Stomach smooth muscle (tissue), 2 donors: ENCODE data around the gene BRINP3.
"Not testable (repeated sequence)": the region's sequence is repeated elsewhere in the genome, so short reads cannot be mapped to it uniquely, and the experiment has no call there.

Source experiments
- H3K27ac ChIP-seq: one replicate; pipeline ENCODE4 v1.7.0; 2013; ENCODE audit warnings: mild to moderate bottlenecking, low read length, inconsistent platforms
- H3K27me3 ChIP-seq, 2 donors: one replicate each; pipeline ENCODE4 v1.7.0; 2013; ENCODE audit warnings: low read length in 2 of 2; ENCODE audit not compliant: insufficient read depth in 2 of 2, control insufficient read depth in 1 of 2
- H3K36me3 ChIP-seq, 2 donors: one replicate each; pipeline ENCODE4 v1.7.0; 2013; ENCODE audit warnings: low read length in 2 of 2; ENCODE audit not compliant: control insufficient read depth in 2 of 2, insufficient read depth in 2 of 2
- H3K4me1 ChIP-seq: one replicate; pipeline ENCODE4 v1.7.0; 2013; ENCODE audit warnings: low read length; ENCODE audit not compliant: control insufficient read depth, insufficient read depth
- H3K4me3 ChIP-seq, 2 donors: one replicate each; pipeline ENCODE4 v1.7.0; 2013; ENCODE audit warnings: low read length in 2 of 2
- H3K9ac ChIP-seq, 2 donors: one replicate each; pipeline ENCODE4 v1.7.0; 2013; ENCODE audit warnings: low read length in 2 of 2, mild to moderate bottlenecking in 1 of 2
- H3K9me3 ChIP-seq, 2 donors: one replicate each; pipeline ENCODE4 v1.7.0; 2013; ENCODE audit warnings: low read length in 2 of 2; ENCODE audit not compliant: control insufficient read depth in 2 of 2
- donor health status: healthy.
- donor health status: Pancreatic carcinoma.

BRINP3 gene

DNA sequence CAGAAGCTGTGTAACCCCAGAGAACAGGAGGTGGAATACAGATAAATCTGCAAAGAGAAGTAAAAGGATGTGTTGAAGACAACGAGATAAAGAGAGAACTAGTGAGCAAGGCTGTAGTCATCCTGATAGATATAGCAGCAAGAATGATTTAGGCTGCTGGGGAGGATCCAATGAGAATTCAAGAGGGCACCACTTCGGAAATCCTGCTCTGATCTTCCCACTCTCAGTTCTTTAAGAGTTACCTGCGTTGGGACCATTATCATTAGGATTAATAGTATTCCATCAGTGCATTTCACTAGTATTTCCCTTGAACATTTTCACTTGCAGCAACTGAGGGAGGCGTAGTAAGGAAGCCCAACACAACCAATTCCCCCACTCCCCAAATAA, at the start of gene BRINP3:
Gene BRINP3, minus strand, starts transcription at position 103 of the 387 bp plus-strand sequence.
- H3K9me3 ChIP-seq = no peaks in the 10 kb centered on the region
- H3K4me1 ChIP-seq = no peaks in the 10 kb centered on the region
- no peak within 1 kb of the TSS for H3K27ac ChIP-seq
- peak within 1 kb of the TSS in 1 of 2 donors; percentile 31 for H3K9ac ChIP-seq
- H3K36me3 ChIP-seq = no peaks in the 10 kb centered on the region
- H3K27me3 ChIP-seq = peaks cover 7 to 26% of the 10 kb centered on the region in 2 donors
- H3K4me3 ChIP-seq = peak within 1 kb of the TSS; percentile 75

DNA sequence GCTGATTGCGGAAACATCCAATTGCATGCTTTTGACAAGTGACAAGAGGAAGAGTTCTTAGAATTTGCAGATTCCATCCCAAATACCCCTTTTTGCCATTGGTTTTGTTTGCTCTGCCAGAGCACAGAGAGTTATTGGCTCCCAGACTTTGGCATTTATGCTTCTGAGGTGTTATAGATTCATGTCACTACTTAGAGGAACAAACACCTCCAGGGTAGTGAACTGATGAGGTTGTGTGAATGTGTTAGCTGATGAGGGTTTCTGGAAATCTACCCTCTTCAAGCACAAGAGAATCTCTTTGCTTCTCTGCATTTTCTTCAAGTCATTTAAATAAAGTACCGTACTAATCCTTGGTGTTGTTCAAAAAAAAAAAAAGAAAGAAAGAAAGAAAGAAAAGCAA, 33.9 kb upstream of the BRINP3 start:
- no peaks in the 10 kb centered on the region for H3K9me3 ChIP-seq
- H3K27me3 ChIP-seq = no peaks in the 10 kb centered on the region
- no peaks in the 10 kb centered on the region for H3K36me3 ChIP-seq
- no peak overlapping the region for H3K9ac ChIP-seq
- H3K4me3 ChIP-seq = no peak overlapping the region
- no peak overlapping the region for H3K27ac ChIP-seq
- no peaks in the 10 kb centered on the region for H3K4me1 ChIP-seq

DNA sequence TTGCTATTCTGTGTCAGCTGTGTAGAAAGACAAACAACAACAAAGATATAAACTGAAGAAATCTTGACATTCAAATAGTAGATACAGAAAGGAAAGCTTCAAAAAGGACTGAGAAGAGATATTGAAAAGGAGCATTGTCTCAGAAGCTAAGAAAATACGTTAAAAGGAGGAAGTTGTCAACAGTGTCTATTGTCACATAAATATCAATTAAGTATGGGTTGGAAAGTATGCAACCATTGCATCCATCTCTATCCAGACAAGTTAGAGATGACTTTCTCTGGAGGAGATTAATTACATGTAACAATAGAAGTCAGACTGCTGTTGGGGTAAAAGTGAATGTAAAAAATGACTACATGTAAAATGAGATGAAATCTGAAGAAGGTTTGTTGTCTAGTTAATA, 29.7 kb upstream of the BRINP3 start:
- no peaks in the 10 kb centered on the region for H3K27me3 ChIP-seq
- no peak overlapping the region for H3K27ac ChIP-seq
- H3K36me3 ChIP-seq = no peaks in the 10 kb centered on the region
- no peak overlapping the region for H3K9ac ChIP-seq
- no peaks in the 10 kb centered on the region for H3K9me3 ChIP-seq
- H3K4me3 ChIP-seq = no peak overlapping the region
- H3K4me1 ChIP-seq = no peaks in the 10 kb centered on the region

DNA sequence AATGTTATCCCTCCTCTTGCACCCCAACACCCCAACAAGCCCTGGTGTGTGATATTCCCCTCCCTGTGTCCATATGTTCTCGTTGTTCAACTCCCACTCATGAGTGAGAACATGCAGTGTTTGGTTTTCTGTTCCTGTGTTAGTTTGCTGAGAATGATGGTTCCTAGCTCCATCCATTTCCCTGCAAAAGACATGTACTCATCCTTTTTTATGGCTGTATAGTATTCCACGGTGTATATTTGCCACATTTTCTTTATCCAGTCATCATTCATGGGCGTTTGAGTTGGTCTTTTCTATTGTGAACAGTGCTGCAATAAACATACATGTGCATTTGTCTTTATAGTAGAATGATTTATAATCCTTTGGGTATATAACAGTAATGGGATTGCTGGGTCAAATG, 26.9 kb upstream of the BRINP3 start:
- not testable (repeated sequence) for H3K9ac ChIP-seq, H3K27ac ChIP-seq, H3K9me3 ChIP-seq, H3K27me3 ChIP-seq, H3K36me3 ChIP-seq, H3K4me1 ChIP-seq, H3K4me3 ChIP-seq

DNA sequence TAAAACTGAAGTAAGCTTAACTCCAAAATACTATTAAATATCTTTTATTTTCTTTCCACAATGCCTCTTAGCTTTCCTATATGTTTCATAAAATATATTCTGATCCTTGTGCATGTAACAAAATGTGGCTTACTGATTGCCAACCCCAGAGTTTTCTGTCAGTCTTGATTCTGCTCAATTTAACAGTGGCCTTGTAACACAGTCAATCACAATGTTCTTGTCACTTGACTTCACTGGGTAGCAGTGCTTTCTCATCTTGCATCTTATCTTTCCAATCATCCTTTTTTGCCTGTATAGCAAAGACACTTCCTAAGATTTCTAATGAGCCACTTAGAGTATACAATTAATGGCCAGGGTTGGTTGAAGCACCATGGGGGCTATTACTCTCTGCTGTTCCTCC, 19.9 kb upstream of the BRINP3 start:
- Histone ChIP-seq H3K27me3 (no peaks in the 10 kb centered on the region), H3K9me3 (no peaks in the 10 kb centered on the region), H3K4me3 (no peak overlapping the region), H3K27ac (no peak overlapping the region), H3K9ac (no peak overlapping the region), H3K4me1 (no peaks in the 10 kb centered on the region), H3K36me3 (no peaks in the 10 kb centered on the region)

DNA sequence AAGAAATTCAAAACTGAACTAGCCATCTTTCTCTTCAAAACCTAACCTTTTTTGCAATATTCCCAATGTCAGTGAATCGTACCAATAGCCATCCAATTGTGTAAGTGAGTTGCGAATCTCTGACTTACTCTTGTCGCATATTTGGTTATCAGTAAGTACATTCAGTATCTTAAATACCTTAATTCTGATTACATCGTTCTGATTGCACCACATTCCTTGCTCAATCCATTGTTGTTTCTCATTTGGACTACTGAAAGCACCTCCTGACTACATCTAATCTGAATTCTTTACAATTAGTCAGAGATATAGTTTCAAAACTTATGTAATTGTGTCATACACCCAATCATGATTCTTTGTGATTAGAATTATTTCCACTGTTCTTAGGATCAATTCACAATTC, 16.8 kb upstream of the BRINP3 start:
- no peaks in the 10 kb centered on the region for H3K36me3 ChIP-seq
- no peak overlapping the region for H3K27ac ChIP-seq
- H3K27me3 ChIP-seq = no peaks in the 10 kb centered on the region

DNA sequence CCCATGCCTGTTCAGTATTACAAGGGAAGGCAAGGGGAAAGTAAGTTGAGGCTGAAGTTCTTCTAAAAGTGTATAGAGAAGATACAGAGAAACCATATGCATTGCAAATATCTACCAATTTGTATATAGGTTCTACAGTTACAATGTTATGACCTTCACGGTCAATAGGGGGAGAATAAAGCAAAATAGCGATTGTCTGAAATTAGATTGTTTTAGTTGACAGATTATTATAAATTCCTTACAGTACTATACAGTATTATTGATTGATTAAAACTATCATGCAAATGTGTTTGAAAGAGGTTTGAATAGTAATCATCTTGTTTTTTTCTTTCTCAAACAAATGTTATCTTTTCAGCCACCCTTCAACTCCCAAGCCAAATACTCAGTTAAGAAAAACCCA, 13.7 kb upstream of the BRINP3 start:
- Histone ChIP-seq H3K9me3 (no peaks in the 10 kb centered on the region), H3K36me3 (no peaks in the 10 kb centered on the region), H3K27ac (no peak overlapping the region), H3K4me1 (no peaks in the 10 kb centered on the region), H3K9ac (no peak overlapping the region), H3K4me3 (no peak overlapping the region), H3K27me3 (no peaks in the 10 kb centered on the region)

More for the DNA sequence above, 16.8 kb upstream of the BRINP3 start:
- Histone ChIP-seq H3K9ac (no peak overlapping the region), H3K9me3 (no peaks in the 10 kb centered on the region), H3K4me1 (no peaks in the 10 kb centered on the region), H3K4me3 (no peak overlapping the region)

DNA sequence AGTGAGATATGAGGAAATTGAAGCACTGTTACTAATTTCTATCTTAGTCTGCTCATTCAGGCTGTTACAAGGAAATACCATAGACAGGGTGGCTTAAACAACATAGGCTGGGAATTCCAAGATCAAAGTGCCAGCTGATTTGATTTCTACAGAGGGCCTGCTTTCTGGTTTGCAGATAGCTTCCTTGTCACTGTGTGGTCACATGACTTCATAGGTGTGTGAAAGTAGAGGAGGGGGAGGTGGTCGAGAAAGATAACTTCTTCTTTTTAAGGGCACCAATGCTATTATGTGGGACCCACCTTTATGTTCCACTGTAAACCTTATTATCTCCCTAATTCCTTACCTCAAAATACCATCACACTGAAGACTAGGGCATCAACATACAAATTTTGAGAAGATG, 6.4 kb upstream of the BRINP3 start:
- peaks cover 0 to 4% of the 10 kb centered on the region in 2 donors for H3K27me3 ChIP-seq
- H3K4me1 ChIP-seq = no peaks in the 10 kb centered on the region
- no peak overlapping the region for H3K9ac ChIP-seq
- no peak overlapping the region for H3K4me3 ChIP-seq
- no peaks in the 10 kb centered on the region for H3K9me3 ChIP-seq
- H3K36me3 ChIP-seq = no peaks in the 10 kb centered on the region
- H3K27ac ChIP-seq = no peak overlapping the region

DNA sequence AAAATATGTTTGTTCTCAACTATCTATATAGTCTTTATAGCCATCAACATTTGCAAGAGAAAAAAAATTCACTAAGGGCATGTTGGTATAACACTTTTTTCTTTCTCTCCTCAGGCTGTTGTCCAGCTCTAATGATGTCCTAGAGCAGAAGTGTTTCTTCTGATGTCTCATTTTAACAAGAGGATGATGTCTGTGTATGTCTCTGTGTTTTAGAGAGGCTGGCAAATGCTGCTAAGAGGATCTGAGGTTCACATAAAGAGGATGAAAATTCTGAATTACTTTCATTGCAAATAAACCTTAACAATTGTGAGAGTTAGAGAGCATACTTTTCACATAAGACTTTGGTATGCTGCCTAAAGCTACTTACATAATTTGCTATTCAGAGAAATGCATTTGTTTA, 2.6 kb upstream of the BRINP3 start:
- H3K27me3 ChIP-seq = peaks cover 6 to 19% of the 10 kb centered on the region in 2 donors
- no peaks in the 10 kb centered on the region for H3K36me3 ChIP-seq
- H3K9ac ChIP-seq = no peak overlapping the region
- no peaks in the 10 kb centered on the region for H3K9me3 ChIP-seq
- H3K4me1 ChIP-seq = no peaks in the 10 kb centered on the region
- no peak overlapping the region for H3K27ac ChIP-seq
- no peak overlapping the region for H3K4me3 ChIP-seq

DNA sequence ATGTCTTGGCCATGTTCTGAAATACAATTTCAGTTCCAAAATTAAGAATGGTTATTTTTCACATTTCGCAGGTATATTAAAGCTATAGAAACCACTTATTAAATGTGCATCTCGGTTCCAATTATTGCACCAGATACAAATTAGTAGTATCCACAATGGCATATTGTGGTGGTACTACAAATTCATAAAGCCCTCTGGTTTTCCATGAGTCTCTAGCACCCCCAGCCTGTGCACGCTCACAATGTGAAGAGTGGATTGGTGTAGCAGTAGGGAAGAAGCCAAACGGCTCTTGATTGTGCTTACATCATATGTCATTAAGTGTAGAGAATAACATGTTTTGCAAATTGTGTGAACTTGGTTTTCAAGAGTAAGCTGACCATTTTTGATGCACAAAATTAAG, 1.9 kb upstream of the BRINP3 start:
- H3K9me3 ChIP-seq = no peaks in the 10 kb centered on the region
- H3K36me3 ChIP-seq = no peaks in the 10 kb centered on the region
- peaks cover 7 to 25% of the 10 kb centered on the region in 2 donors for H3K27me3 ChIP-seq
- H3K27ac ChIP-seq = no peak overlapping the region
- no peak overlapping the region for H3K9ac ChIP-seq
- H3K4me3 ChIP-seq = peak overlapping the region in 1 of 2 donors; percentile 75
- H3K4me1 ChIP-seq = no peaks in the 10 kb centered on the region

DNA sequence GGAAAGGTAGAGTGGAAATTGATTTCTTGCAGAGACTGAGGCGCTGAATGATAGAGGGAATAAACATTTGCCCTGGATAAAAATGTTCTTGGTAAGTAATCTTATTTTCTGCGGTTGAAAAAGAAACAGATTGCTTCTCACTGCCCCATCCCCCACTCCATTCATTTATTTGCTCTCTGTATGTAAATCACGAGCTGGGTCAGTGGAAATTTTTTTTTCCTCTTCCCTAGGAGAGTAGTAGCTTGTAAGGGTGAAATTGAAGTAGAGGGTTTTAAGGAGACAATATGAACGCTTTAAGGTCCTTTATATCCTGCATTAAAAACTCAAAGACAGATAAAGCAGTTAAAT, 1.4 kb upstream of the BRINP3 start:
- no peak overlapping the region for H3K27ac ChIP-seq

More for the DNA sequence above, 1.4 kb upstream of the BRINP3 start:
- Histone ChIP-seq H3K9me3 (no peaks in the 10 kb centered on the region), H3K4me1 (no peaks in the 10 kb centered on the region), H3K36me3 (no peaks in the 10 kb centered on the region), H3K27me3 (peaks cover 7 to 26% of the 10 kb centered on the region in 2 donors), H3K9ac (peak overlapping the region in 1 of 2 donors; percentile 31), H3K4me3 (peak overlapping the region; percentile 75)
